Measurements from ENCODE around the gene FA2H.

- TF ChIP-seq CTCF (IDR thresholded peaks at IDR 0.05; ENCODE audit: borderline replicate concordance, extremely low read depth, low read length, poor library complexity, severe bottlenecking), result no peak
- no peak for TF ChIP-seq EZH2 (IDR thresholded peaks at IDR 0.05; ENCODE audit: borderline replicate concordance, low read depth, low read length, severe bottlenecking)
Observed at GRCh38 chr16:74720579-74720978, 54.0 kb downstream of the FA2H start.
